ENCODE results near the gene TFEC. TPM values are rescaled to one million over a fixed set of nuclear protein-coding genes. Genes with fewer than 3 reads are reported as not detected.

The TFEC gene
- total and polyA plus RNA-seq, 2 donors (not counting 3 experiments of a cell fraction or from before 2014, with no cell fraction given), result 3.6 to 7.9 TPM

- POLR2A ChIA-PET, result no interaction called here
- H3K79me2 ChIP-seq (ENCODE audit: control insufficient read depth, insufficient read depth, low read length), result no peaks in the 10 kb centered on the region
- H3K27ac ChIP-seq (ENCODE audit: insufficient read depth, low read depth, low read length), result no peak overlapping the region
- intact Hi-C loops (cut with micrococcal nuclease) (loop anchor here (10.0 kb wide), 1 partner anchor 1482 kb away; no protein-coding TSS in a partner anchor), dilution Hi-C loops (cut with MboI; ENCODE audit: extremely low pct_ligation_motif_present, low sequenced_read_pairs) (no loop called here)
- no peaks in the 10 kb centered on the region for H3K9me1 ChIP-seq (replicated peaks; ENCODE audit: control insufficient read depth, extremely low read depth, insufficient read depth, low read length)
- no peaks in the 10 kb centered on the region for H3K4me1 ChIP-seq (ENCODE audit: control insufficient read depth, extremely low read depth, insufficient read depth, low read length)
- CTCF ChIA-PET, result no interaction called here
- no peak overlapping the region for H3K4me2 ChIP-seq (ENCODE audit: insufficient read depth, low read length)
- DNase-seq (ENCODE audit: low read depth, low spot score) (no peak), FAIRE-seq (no peak)
- H3K9me3 ChIP-seq (replicated peaks; ENCODE audit: control insufficient read depth, insufficient read depth, low read length), result no peaks in the 10 kb centered on the region
- no peaks in the 10 kb centered on the region for H4K20me1 ChIP-seq (replicated peaks; ENCODE audit: control insufficient read depth, extremely low read depth, insufficient read depth, low read length)
- H3K27me3 ChIP-seq (ENCODE audit: control insufficient read depth in 2 of 2, insufficient read depth in 2 of 2, low read length in 2 of 2), result no peaks in the 10 kb centered on the region
- BruUV-seq (replicated peaks), result no TSS peak
- H3K36me3 ChIP-seq (ENCODE audit: control insufficient read depth in 2 of 2, extremely low read depth in 1 of 2, insufficient read depth in 2 of 2, low read length in 2 of 2), result no peaks in the 10 kb centered on the region
- H2AFZ ChIP-seq (ENCODE audit: low read depth, low read length), result no peak overlapping the region
- no peak overlapping the region for H3K9ac ChIP-seq (replicated peaks; ENCODE audit: extremely low read depth, insufficient read depth, low read length)
- TF ChIP-seq POLR2AphosphoS5 (IDR thresholded peaks at IDR 0.05; ENCODE audit: insufficient read depth, low read depth, low read length), result no peak
- TF ChIP-seq CTCF (IDR thresholded peaks at IDR 0.05; ENCODE audit: extremely low read depth in 1 of 2, insufficient read depth in 1 of 2, low read depth in 1 of 2, low read length in 2 of 2), result no peak
- no peak for TF ChIP-seq MAX (IDR thresholded peaks at IDR 0.05; ENCODE audit: insufficient read depth, insufficient read length)
- no peak for TF ChIP-seq JUN (IDR thresholded peaks at IDR 0.05; ENCODE audit: borderline replicate concordance, insufficient read depth, insufficient read length, low read depth)
- H3K4me3 ChIP-seq (replicated peaks in 1 of 3; ENCODE audit: insufficient read depth in 1 of 3, low read depth in 1 of 3, low read length in 3 of 3), result no peak overlapping the region
Measured at GRCh38 chr7:115906731-115907130, 123.8 kb downstream of the TFEC start.

- Histone ChIP-seq H3K9me3 (replicated peaks; ENCODE audit: control insufficient read depth, insufficient read depth, low read length) (no peaks in the 10 kb centered on the region), H3K36me3 (ENCODE audit: control insufficient read depth in 2 of 2, extremely low read depth in 1 of 2, insufficient read depth in 2 of 2, low read length in 2 of 2) (no peaks in the 10 kb centered on the region), H3K27me3 (ENCODE audit: control insufficient read depth in 2 of 2, insufficient read depth in 2 of 2, low read length in 2 of 2) (no peaks in the 10 kb centered on the region), H4K20me1 (replicated peaks; ENCODE audit: control insufficient read depth, extremely low read depth, insufficient read depth, low read length) (no peaks in the 10 kb centered on the region), H3K27ac (ENCODE audit: insufficient read depth, low read depth, low read length) (no peak overlapping the region), H3K4me1 (ENCODE audit: control insufficient read depth, extremely low read depth, insufficient read depth, low read length) (no peaks in the 10 kb centered on the region), H2AFZ (ENCODE audit: low read depth, low read length) (no peak overlapping the region), H3K9ac (replicated peaks; ENCODE audit: extremely low read depth, insufficient read depth, low read length) (no peak overlapping the region), H3K9me1 (replicated peaks; ENCODE audit: control insufficient read depth, extremely low read depth, insufficient read depth, low read length) (no peaks in the 10 kb centered on the region), H3K4me2 (ENCODE audit: insufficient read depth, low read length) (no peak overlapping the region), H3K79me2 (ENCODE audit: control insufficient read depth, insufficient read depth, low read length) (no peaks in the 10 kb centered on the region), H3K4me3 (replicated peaks in 1 of 3; ENCODE audit: insufficient read depth in 1 of 3, low read depth in 1 of 3, low read length in 3 of 3) (no peak overlapping the region)
- no peak for TF ChIP-seq JUN (IDR thresholded peaks at IDR 0.05; ENCODE audit: borderline replicate concordance, insufficient read depth, insufficient read length, low read depth)
- no peak for TF ChIP-seq CTCF (IDR thresholded peaks at IDR 0.05; ENCODE audit: extremely low read depth in 1 of 2, insufficient read depth in 1 of 2, low read depth in 1 of 2, low read length in 2 of 2)
- TF ChIP-seq POLR2AphosphoS5 (IDR thresholded peaks at IDR 0.05; ENCODE audit: insufficient read depth, low read depth, low read length), result no peak
- TF ChIP-seq POLR2A (IDR thresholded peaks at IDR 0.05; ENCODE audit: low read depth, low read length), result no peak
- no peak for TF ChIP-seq EZH2 (IDR thresholded peaks at IDR 0.05; ENCODE audit: borderline replicate concordance, low read depth, low read length, severe bottlenecking)
- FAIRE-seq (no peak), DNase-seq (ENCODE audit: low read depth, low spot score) (no peak)
- intact Hi-C loops (cut with micrococcal nuclease), result no loop called here
- ChIA-PET CTCF (interaction anchor here (1.7 kb wide), 1 partner anchor 11 kb away, joined by 3 read pairs; no protein-coding TSS in a partner anchor), POLR2A (no interaction called here)
- no TSS peak for BruUV-seq (replicated peaks)
- dilution Hi-C loops (cut with MboI; ENCODE audit: extremely low pct_ligation_motif_present, low sequenced_read_pairs), result no loop called here
Measured at GRCh38 chr7:115889669-115889984, 140.9 kb downstream of the TFEC start.
